ENCODE results near the gene LRTM2. TPM values are rescaled to one million over a fixed set of nuclear protein-coding genes. Genes with fewer than 3 reads are reported as not detected.

Gene LRTM2
- total and polyA plus RNA-seq, 12 donors = 0.06 TPM; not detected in 11

GRCh38 chr12:1864456-1864855 is 44.1 kb downstream of the LRTM2 start:
- 37 to 61% (median 57%) methylated on average over 24 to 27 of the region's 27 CpGs for WGBS, 4 donors
- peak in 1 of 7 donors; percentile 29 for DNase-seq
- TF ChIP-seq POLR2A (IDR thresholded peaks at IDR 0.05) = no peak
- Histone ChIP-seq H3K27me3 (peaks cover 16% of the 10 kb centered on the region), H3K27ac (no peak overlapping the region), H3K9me3 (replicated peaks in 1 of 3) (no peaks in the 10 kb centered on the region), H3K4me3 (no peak overlapping the region), H3K36me3 (replicated peaks in 1 of 2) (no peaks in the 10 kb centered on the region), H3K4me1 (replicated peaks in 1 of 2) (no peaks in the 10 kb centered on the region)
- intact Hi-C loops (cut with DNase I) = no loop called here

GRCh38 chr12:1864867-1865266 is 44.5 kb downstream of the LRTM2 start:
- TF ChIP-seq, protein P1, sequence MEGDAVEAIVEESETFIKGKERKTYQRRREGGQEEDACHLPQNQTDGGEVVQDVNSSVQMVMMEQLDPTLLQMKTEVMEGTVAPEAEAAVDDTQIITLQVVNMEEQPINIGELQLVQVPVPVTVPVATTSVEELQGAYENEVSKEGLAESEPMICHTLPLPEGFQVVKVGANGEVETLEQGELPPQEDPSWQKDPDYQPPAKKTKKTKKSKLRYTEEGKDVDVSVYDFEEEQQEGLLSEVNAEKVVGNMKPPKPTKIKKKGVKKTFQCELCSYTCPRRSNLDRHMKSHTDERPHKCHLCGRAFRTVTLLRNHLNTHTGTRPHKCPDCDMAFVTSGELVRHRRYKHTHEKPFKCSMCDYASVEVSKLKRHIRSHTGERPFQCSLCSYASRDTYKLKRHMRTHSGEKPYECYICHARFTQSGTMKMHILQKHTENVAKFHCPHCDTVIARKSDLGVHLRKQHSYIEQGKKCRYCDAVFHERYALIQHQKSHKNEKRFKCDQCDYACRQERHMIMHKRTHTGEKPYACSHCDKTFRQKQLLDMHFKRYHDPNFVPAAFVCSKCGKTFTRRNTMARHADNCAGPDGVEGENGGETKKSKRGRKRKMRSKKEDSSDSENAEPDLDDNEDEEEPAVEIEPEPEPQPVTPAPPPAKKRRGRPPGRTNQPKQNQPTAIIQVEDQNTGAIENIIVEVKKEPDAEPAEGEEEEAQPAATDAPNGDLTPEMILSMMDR (IDR thresholded peaks at IDR 0.05) = no peak
- TF ChIP-seq POLR2A (IDR thresholded peaks at IDR 0.05) = no peak
- 46 to 70% (median 56%) methylated on average over 31 to 37 of the region's 37 CpGs for WGBS, 4 donors
- no peaks in the 10 kb centered on the region for H3K4me1 ChIP-seq (replicated peaks in 1 of 2)
- H3K9me3 ChIP-seq (replicated peaks in 1 of 3) = no peaks in the 10 kb centered on the region
- intact Hi-C loops (cut with DNase I) = no loop called here
- DNase-seq = peak in 1 of 7 donors; percentile 7
- H3K4me3 ChIP-seq = no peak overlapping the region
- no peaks in the 10 kb centered on the region for H3K36me3 ChIP-seq (replicated peaks in 1 of 2)
- H3K27ac ChIP-seq = no peak overlapping the region
- peaks cover 16% of the 10 kb centered on the region for H3K27me3 ChIP-seq

DNA sequence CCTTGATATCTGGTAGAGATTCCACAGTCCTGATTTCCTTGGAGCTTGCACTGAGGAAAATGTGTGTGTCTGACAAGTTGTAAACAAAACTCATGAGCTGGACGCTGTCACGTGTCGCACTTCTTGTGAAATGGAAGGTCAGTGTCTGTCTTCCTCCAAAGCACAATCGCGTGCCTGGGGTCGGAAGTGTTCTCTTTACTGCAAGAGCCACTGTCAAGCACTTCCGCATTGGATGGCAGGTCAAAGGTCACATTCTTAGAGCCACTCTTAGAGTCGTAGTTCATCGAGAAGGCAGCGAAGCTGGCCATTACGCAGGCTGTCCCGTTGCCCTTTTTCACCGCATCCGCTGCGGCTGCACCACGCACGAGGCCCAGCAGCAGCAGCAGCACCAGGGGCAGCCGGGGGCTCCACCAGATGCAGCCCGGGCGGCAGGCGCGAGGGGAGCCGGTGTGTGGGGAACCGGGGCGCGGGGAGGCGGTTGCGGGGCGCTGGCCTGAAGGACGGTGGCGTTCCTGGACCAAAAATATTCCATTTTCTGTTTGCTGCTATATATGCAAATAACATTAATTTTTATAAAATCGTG is 45.0 kb downstream of the LRTM2 start:
- Histone ChIP-seq H3K9me3 (replicated peaks in 1 of 3) (no peaks in the 10 kb centered on the region), H3K27me3 (peaks cover 16% of the 10 kb centered on the region), H3K27ac (no peak overlapping the region), H3K4me3 (no peak overlapping the region), H3K36me3 (replicated peaks in 1 of 2) (no peaks in the 10 kb centered on the region), H3K4me1 (replicated peaks in 1 of 2) (no peaks in the 10 kb centered on the region)
- TF ChIP-seq, protein P1 (IDR thresholded peaks at IDR 0.05) = no peak
- TF ChIP-seq POLR2A (IDR thresholded peaks at IDR 0.05) = no peak
- DNase-seq = peak in 1 of 7 donors; percentile 15
- WGBS, 4 donors = 80 to 87% (median 84%) methylated on average over 31 to 32 of the region's 32 CpGs
- intact Hi-C loops (cut with DNase I) = no loop called here

DNA sequence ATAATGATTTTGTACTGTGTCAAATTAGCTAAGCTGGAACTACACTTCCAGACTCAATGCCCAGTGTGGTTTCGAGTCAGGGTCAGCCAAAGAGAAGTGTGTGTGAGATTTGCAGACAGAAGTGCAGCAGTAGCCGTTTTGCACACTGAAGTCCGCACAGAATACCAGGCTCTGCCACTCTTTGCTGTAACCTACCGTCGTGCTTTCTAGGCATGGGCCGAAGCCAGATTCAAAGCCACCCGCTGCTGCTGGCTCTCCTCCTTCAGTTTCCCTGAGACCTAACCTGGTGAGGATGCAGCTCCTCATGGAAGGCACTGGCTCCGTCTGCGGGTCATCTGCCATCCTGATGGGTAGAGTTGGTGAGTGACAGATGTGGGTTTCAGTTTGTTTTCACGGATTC is 48.8 kb downstream of the LRTM2 start:
- no peak overlapping the region for H3K27ac ChIP-seq
- H3K9me3 ChIP-seq (replicated peaks in 1 of 3) = no peaks in the 10 kb centered on the region
- no peaks in the 10 kb centered on the region for H3K4me1 ChIP-seq (replicated peaks in 1 of 2)
- no peak overlapping the region for H3K4me3 ChIP-seq
- 83 to 96% (median 90%) methylated on average over 10 of the region's 10 CpGs for WGBS, 4 donors
- no peaks in the 10 kb centered on the region for H3K36me3 ChIP-seq (replicated peaks in 1 of 2)
- DNase-seq = peak in 2 of 7 donors; percentile 6 to 20
- H3K27me3 ChIP-seq = peaks cover 16% of the 10 kb centered on the region
- intact Hi-C loops (cut with DNase I) = no loop called here
- TF ChIP-seq, protein P1 (IDR thresholded peaks at IDR 0.05) = no peak

GRCh38 chr12:1870086-1870485 is 49.7 kb downstream of the LRTM2 start:
- DNase-seq = peak in 1 of 7 donors; percentile 28
- Histone ChIP-seq H3K27me3 (peaks cover 8% of the 10 kb centered on the region), H3K4me1 (replicated peaks in 1 of 2) (no peaks in the 10 kb centered on the region), H3K4me3 (no peak overlapping the region), H3K27ac (no peak overlapping the region), H3K36me3 (replicated peaks in 1 of 2) (no peaks in the 10 kb centered on the region), H3K9me3 (replicated peaks in 1 of 3) (no peaks in the 10 kb centered on the region)
- TF ChIP-seq POLR2A (IDR thresholded peaks at IDR 0.05) = no peak
- TF ChIP-seq, protein P1 (IDR thresholded peaks at IDR 0.05) = no peak
- intact Hi-C loops (cut with DNase I) = no loop called here
- 65 to 73% (median 70%) methylated on average over 7 of the region's 7 CpGs for WGBS, 4 donors
